Measurements from ENCODE around the gene TRAPPC12.
"Not testable (repeated sequence)": the region's sequence is repeated elsewhere in the genome, so short reads cannot be mapped to it uniquely, and the experiment has no call there.

The TRAPPC12 gene

DNA sequence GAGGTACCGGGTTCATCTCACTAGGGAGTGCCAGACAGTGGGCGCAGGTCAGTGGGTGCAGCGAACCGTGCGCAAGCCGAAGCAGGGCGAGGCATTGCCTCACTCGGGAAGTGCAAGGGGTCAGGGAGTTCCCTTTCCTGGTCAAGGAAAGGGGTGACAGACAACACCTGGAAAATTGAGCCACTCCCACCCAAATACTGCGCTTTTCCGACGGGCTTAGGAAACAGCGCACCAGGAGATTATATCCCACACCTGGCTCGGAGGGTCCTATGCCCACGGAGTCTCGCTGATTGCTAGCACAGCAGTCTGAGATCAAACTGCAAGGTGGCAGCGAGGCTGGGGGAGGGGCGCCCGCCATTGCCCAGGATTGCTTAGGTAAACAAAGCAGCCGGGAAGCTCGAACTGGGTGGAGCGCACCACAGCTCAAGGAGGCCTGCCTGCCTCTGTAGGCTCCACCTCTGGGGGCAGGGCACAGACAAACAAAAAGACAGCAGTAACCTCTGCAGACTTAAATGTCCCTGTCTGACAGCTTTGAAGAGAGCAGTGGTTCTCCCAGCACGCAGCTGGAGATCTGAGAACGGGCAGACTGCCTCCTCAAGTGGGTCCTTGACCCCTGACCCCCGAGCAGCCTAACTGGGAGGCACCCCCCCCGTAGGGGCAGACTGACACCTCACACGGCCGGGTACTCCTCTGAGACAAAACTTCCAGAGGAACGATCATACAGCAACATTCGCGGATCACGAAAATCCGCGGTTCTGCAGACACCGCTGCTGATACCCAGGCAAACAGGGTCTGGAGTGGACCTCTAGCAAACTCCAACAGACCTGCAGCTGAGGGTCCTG is 9.9 kb upstream of the TRAPPC12 start:
- DNase-seq, result not testable (repeated sequence)

- DNase-seq, result no peak
Observed at GRCh38 chr2:3376821-3377220, 2.7 kb upstream of the TRAPPC12 start.

DNA sequence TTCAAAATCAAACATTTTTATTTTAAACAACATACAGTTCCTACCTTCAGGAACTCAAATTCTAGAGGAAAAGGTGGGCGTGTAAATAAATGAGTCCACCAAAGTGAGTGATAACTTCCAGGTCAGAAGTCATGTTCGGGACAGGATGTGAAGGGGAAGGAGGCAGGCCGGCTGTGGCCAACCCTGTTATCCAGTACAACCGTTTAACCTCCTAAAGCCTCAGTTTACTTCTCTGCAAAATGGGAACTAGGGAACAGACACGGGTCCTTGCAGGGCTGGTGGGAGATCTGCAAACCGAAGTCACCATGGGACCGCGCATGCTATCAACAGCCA is 2.2 kb upstream of the TRAPPC12 start:
- peak in 1 of 2 experiments; percentile 11 for DNase-seq

- peak; percentile 94 to 95 for DNase-seq
Observed at GRCh38 chr2:3377612-3378432, 1.7 kb upstream of the TRAPPC12 start, which contains the start of gene EIPR1. EIPR1 (minus strand) TSS chr2:3377818; CDS start chr2:3377689, 129 bp downstream.

- no peak for DNase-seq
Observed at GRCh38 chr2:3379339-3379646, 201 bp upstream of the TRAPPC12 start.

- no peak for DNase-seq
Observed at GRCh38 chr2:3386448-3386958, 7.0 kb downstream of the TRAPPC12 start.

DNA sequence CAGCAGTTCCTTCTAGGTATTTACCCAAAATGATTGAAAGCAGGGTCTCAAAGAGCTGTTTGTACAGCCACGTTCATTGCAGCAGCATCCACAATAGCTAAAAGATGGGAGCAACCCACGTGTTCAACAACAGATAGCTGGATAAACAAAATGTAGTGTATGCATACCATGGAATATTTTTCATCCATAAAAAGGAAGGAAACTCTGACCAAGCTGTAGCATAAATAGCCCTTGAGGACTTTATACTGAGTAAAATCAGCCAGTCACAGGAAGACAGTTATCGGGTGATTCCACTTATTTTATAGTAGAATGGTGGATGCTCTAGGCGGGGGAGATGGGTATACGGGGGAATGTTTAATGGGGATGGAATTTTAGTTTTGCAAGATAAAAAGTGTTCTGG is 7.5 kb downstream of the TRAPPC12 start:
- DNase-seq, result no peak

DNA sequence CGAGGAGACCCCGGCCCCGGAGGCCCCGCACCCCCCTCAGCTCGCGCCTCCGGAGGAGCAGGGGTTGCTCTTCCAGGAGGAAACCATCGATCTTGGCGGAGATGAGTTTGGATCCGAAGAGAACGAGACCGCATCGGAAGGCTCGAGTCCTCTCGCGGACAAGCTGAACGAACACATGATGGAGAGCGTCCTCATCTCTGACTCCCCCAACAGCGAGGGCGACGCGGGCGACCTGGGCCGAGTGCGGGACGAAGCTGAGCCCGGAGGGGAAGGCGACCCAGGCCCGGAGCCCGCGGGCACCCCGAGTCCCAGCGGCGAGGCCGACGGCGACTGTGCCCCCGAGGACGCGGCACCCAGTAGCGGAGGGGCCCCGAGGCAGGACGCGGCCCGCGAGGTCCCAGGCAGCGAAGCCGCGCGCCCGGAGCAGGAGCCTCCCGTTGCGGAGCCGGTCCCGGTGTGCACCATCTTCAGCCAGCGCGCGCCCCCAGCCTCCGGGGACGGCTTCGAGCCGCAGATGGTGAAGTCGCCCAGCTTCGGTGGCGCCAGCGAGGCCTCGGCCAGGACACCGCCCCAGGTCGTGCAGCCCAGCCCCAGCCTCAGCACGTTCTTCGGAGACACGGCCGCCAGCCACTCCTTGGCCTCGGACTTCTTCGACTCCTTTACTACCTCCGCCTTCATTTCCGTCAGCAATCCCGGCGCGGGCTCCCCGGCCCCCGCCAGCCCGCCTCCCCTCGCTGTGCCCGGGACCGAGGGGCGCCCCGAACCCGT is 8.3 kb downstream of the TRAPPC12 start:
- no peak for DNase-seq

DNA sequence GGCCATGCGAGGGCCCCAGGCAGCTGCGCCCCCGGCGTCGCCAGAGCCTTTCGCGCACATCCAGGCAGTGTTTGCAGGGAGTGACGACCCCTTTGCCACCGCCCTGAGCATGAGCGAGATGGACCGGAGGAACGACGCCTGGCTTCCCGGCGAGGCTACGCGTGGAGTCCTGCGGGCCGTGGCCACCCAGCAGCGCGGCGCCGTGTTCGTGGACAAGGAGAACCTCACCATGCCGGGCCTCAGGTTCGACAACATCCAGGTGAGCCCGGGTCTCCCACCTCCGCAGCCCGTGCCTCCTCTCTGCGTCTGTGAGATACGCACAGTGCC is 8.9 kb downstream of the TRAPPC12 start:
- DNase-seq, result no peak

DNA sequence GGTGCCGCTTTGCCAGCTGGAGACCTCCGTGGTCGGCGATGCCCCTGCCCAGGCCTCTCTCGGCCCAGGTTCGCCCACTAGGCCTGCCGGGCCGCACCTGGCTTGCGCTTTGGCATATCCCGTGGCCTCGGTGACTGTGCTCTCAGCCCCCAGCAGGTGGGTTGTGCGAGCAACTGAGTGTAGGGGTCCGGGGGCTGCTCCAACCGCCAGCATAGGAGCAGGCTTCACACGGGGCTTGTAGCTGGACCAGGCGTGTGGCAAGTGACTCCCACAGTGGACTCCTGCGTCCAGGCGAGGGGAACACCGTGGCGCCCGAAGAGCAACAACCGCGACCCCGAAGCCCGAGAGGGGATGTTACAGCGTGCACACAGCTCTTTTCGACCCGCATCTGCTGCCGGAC is 9.7 kb downstream of the TRAPPC12 start:
- no peak for DNase-seq

DNA sequence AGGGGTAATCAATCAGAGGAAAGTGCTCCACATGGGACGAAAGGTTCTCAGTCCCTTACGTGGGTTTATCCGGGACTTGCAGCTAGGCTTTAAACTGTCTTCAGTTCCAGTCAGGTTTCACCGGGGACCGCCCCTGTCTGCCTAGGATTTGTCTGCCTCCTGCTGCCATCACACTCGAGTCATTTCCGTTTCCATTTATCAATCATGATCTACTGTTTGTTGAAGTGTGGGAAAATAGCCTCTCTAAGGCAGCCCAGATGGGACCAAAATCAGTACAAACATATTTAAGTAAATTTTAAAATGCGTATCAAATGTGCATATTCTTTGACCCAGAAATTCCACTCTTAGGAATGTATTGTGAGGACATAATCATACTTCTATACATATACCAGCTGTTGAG is 10.5 kb downstream of the TRAPPC12 start:
- no peak for DNase-seq

- DNase-seq, result no peak
Observed at GRCh38 chr2:3392216-3392615, 12.7 kb downstream of the TRAPPC12 start.

DNA sequence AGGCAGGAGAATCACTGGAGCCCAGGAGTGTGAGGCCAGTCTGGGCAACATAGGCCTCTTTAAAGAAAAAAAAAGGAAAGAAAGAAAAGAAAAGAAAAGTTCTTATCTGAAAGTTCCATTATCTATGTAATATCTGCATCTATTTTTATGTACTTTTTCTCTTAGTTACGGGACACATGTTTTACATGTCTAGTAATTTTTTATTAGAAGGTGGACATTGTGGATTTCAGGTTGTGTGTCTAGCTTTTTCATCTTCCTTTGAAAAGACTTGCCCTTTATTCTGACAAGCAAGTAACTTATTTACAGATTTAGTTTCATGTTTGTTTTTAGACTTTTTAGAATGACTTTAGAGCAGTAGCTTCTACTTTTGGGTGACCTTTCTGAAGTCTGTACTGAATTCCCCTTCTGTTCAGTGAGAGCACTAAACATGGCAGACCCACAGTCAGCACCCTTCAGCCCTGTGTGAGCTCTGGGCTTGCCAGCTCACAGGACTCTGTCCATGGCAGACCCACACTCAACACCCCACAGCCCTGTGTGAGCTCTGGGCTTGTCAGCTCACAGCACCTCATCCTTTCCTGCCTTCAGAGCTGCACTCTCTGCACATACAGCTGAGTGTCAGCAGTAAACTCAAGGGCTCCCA is 17.5 kb downstream of the TRAPPC12 start:
- DNase-seq, result no peak

- DNase-seq, result no peak
Observed at GRCh38 chr2:3398857-3399256, 19.4 kb downstream of the TRAPPC12 start.

- no peak for DNase-seq
Observed at GRCh38 chr2:3399381-3399780, 19.9 kb downstream of the TRAPPC12 start.

GRCh38 chr2:3399829-3400228 is 20.3 kb downstream of the TRAPPC12 start:
- DNase-seq, result no peak

GRCh38 chr2:3403587-3404334 is 24.3 kb downstream of the TRAPPC12 start:
- no peak for DNase-seq

DNA sequence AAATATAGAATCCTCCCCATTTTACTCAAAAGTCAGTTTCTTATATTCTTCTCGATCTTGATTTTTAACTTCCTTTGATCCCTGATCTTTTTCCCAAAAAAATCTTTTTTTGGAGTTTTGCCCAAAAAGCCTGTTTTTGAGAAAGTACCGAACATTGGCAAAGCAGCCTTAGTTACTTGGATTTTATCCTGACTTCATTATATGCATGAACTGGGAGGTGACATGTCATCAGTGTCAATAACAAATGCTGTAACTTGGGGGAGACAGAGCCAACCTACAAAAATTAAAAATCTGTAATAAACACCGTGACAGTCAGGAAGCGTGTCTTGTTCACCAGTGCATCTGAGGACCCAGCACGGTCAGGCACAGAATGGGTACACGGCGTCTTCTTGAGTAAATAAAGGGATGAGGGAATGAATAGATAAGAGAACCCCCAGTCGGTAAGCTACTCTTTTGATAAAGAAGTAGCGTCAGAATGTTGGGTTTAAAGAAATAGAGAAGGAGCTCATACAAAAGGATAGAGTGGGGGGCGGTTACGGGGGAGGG is 24.9 kb downstream of the TRAPPC12 start:
- no peak for DNase-seq

- DNase-seq, result no peak
Observed at GRCh38 chr2:3405307-3405706, 25.8 kb downstream of the TRAPPC12 start.

DNA sequence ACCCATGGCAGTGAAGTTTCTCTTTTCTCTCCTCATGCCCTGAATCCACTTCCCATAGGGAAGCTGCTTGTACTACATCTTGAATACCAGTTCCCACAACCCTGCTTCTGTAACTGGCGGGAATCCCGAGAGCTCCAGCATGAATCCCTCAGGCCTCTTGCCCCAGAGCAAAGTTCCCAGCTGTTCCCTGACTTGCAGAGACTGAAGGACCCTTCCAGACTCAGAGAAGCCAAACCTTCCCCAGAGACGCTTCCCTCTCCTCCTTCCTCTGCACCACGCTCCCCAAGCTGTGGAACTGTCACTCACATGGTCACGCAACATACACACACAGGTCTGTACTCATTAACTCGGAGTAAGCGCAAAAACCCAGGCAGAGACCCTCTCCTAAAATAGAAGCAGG is 26.4 kb downstream of the TRAPPC12 start:
- DNase-seq, result no peak

DNA sequence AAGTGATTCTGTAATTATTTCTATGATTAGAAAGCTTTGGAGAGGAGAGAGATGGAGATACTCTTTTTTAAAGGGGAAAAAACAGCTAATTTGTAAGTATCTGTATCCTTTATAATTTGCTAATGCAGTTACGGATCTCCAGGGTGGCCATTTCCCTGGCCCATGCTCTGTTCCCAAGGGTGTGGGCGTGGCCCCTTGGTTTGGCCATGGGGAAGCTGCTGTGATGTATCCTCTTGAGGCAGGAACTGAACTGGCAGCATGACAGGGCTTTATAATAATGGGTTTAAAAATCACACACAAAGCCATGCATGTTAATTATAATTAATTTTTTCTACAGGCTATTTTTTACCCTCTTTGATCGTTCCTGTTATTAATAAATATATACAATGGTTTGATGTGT is 27.0 kb downstream of the TRAPPC12 start:
- DNase-seq, result no peak

DNA sequence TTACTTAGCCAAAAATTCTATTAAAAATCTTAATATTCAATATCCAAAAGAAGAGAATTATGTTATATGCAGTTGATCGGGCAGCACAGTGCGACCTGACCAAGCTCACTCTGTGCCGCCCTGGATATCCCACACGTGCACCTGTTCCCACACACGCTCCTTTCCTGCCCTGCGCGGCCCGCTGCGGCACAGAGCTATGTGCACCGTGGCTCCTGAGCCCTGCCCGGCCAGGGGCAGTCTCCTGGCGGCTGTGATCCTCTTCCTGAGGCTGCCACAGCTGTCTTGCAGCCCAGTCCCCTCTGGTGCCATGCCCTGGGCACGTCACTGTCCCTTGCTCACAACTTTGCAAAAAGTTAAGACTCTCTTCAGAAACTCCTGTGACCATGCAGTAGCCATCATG is 29.3 kb downstream of the TRAPPC12 start:
- no peak for DNase-seq

All from activated CD4-positive, alpha-beta T cell treated with anti-CD3 and anti-CD28 coated beads, Interleukin-2, amount 50 U/mL, for 4 hours (primary cell).